ENCODE results near the gene RAB36.

GRCh38 chr22:23109079-23109347 lies 36.3 kb upstream of the RAB36 start:
- TF ChIP-seq, protein P1, sequence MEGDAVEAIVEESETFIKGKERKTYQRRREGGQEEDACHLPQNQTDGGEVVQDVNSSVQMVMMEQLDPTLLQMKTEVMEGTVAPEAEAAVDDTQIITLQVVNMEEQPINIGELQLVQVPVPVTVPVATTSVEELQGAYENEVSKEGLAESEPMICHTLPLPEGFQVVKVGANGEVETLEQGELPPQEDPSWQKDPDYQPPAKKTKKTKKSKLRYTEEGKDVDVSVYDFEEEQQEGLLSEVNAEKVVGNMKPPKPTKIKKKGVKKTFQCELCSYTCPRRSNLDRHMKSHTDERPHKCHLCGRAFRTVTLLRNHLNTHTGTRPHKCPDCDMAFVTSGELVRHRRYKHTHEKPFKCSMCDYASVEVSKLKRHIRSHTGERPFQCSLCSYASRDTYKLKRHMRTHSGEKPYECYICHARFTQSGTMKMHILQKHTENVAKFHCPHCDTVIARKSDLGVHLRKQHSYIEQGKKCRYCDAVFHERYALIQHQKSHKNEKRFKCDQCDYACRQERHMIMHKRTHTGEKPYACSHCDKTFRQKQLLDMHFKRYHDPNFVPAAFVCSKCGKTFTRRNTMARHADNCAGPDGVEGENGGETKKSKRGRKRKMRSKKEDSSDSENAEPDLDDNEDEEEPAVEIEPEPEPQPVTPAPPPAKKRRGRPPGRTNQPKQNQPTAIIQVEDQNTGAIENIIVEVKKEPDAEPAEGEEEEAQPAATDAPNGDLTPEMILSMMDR (conservative IDR thresholded peaks at IDR 0.05; ENCODE audit: low read length) = no peak
- TF ChIP-seq EZH2phosphoT487 (IDR thresholded peaks at IDR 0.05; ENCODE audit: borderline replicate concordance, low read depth, low read length) = no peak
